Suprapubic skin (tissue), 4 donors: ENCODE results near the gene FAM120B. TPM values are rescaled to one million over a fixed set of nuclear protein-coding genes. Genes with fewer than 3 reads are reported as not detected.

ENCODE experiments used
- DNase-seq, 2 donors: peaks; one replicate each; pipeline ENCODE4 v3.0.0-alpha.2; 2019; ENCODE audit warnings: low spot score in 2 of 2
- H3K27ac ChIP-seq: fragments of 200-600 bp; sonication (generic); one replicate; pipeline ENCODE4 v1.5.1; 2019
- H3K27me3 ChIP-seq: fragments of 200-600 bp; sonication (generic); one replicate; pipeline ENCODE4 v1.5.1; 2019
- H3K36me3 ChIP-seq: fragments of 200-600 bp; sonication (generic); one replicate; pipeline ENCODE4 v1.5.1; 2019
- H3K4me1 ChIP-seq: fragments of 200-600 bp; sonication (generic); one replicate; pipeline ENCODE4 v1.5.1; 2019
- H3K4me3 ChIP-seq: fragments of 200-600 bp; sonication (generic); one replicate; pipeline ENCODE4 v1.5.1; 2019; ENCODE audit warnings: mild to moderate bottlenecking
- H3K9me3 ChIP-seq: fragments of 200-600 bp; sonication (generic); one replicate; pipeline ENCODE4 v1.5.1; 2019
- EP300 ChIP-seq: sonication (generic); formaldehyde crosslinking; IDR thresholded peaks from one replicate; pipeline ENCODE4 v1.6.1; 2017; ENCODE audit warnings: antibody characterized with exemption
- POLR2A ChIP-seq, 2 donors: fragments of 450-650 bp; IDR thresholded peaks; one replicate each; pipeline ENCODE4 v1.6.1; 2017; ENCODE audit warnings: antibody characterized with exemption in 2 of 2, mild to moderate bottlenecking in 2 of 2, moderate library complexity in 2 of 2
- POLR2AphosphoS5 ChIP-seq, 3 donors: sonication (generic); formaldehyde crosslinking; IDR thresholded peaks; one replicate each; pipeline ENCODE4 v1.6.1; 2017; ENCODE audit warnings: antibody characterized with exemption in 3 of 3
- whole genome bisulfite sequencing: methylation state at CpG from one replicate; pipeline ENCODE4 v1.1.5; 2018; 5-methylcytosine and 5-hydroxymethylcytosine counted together
- total RNA-seq, 4 donors: library from RNA; depleted of rRNA; stranded (reverse); fragments of >200 nt; gene quantifications; one replicate each; pipeline ENCODE4 v1.1.0, GENCODE V29; 2016
- TF ChIP-seq, protein P1 (sequence below), 2 donors: fragments of 200-600 bp in 1 of 2; fragments of 450-650 bp in 1 of 2; sonication (generic) in 1 of 2; IDR thresholded peaks; one replicate each; pipeline ENCODE4 v1.5.1; 2016 to 2019; ENCODE audit warnings: antibody characterized with exemption in 2 of 2, mild to moderate bottlenecking in 1 of 2, moderate library complexity in 1 of 2

FAM120B gene
- total RNA-seq, 4 donors from 2014 or later: 19.9 to 55.4 (median 27.6) TPM

DNA sequence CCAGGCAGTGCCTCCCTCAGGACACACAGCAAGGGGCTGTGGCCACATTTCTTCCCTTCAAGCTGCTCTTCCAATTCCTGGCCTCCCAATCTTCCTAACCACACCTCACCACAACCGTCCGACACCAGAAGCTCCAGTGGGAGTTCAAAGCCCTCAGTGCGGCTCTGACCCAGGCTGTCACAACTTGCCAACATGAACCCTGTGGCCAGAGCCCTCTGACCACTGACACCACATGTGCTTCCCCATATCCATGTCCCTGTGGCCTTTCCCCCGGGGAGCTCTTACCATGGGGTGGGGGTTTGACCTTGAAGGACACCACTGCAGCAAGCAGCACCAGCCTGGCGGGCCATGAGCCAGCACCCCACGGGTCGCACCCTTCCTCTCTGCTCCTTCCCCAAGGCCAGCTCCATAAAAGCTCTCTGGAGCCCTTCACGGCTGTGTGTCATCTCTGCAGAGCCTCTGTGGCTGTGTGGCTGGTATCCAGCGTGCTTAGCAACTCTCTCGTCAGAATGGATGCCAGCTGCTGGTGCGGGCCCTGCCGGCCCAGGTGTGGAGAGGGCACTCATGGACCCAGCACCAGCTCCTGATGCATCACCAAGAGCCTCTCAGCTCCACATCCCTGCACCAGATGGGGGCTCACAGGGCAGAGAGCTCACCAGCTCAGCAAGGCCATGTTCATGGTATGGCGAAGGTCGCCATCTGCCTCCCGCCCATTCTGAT, 140.4 kb downstream of the FAM120B start:
- no peaks in the 10 kb centered on the region for H3K36me3 ChIP-seq
- DNase-seq: peak in 1 of 2 donors; percentile 76
- no peak overlapping the region for H3K4me3 ChIP-seq
- WGBS: 96% methylated on average over 14 of the region's 15 CpGs
- H3K27ac ChIP-seq: no peak overlapping the region
- no peaks in the 10 kb centered on the region for H3K9me3 ChIP-seq
- no peaks in the 10 kb centered on the region for H3K4me1 ChIP-seq
- H3K27me3 ChIP-seq: peaks cover 4% of the 10 kb centered on the region
- no peak for TF ChIP-seq POLR2AphosphoS5 (IDR thresholded peaks at IDR 0.05)
- TF ChIP-seq, protein P1, sequence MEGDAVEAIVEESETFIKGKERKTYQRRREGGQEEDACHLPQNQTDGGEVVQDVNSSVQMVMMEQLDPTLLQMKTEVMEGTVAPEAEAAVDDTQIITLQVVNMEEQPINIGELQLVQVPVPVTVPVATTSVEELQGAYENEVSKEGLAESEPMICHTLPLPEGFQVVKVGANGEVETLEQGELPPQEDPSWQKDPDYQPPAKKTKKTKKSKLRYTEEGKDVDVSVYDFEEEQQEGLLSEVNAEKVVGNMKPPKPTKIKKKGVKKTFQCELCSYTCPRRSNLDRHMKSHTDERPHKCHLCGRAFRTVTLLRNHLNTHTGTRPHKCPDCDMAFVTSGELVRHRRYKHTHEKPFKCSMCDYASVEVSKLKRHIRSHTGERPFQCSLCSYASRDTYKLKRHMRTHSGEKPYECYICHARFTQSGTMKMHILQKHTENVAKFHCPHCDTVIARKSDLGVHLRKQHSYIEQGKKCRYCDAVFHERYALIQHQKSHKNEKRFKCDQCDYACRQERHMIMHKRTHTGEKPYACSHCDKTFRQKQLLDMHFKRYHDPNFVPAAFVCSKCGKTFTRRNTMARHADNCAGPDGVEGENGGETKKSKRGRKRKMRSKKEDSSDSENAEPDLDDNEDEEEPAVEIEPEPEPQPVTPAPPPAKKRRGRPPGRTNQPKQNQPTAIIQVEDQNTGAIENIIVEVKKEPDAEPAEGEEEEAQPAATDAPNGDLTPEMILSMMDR (IDR thresholded peaks at IDR 0.05): no peak
- TF ChIP-seq POLR2A (IDR thresholded peaks at IDR 0.05): no peak
- no peak for TF ChIP-seq EP300

DNA sequence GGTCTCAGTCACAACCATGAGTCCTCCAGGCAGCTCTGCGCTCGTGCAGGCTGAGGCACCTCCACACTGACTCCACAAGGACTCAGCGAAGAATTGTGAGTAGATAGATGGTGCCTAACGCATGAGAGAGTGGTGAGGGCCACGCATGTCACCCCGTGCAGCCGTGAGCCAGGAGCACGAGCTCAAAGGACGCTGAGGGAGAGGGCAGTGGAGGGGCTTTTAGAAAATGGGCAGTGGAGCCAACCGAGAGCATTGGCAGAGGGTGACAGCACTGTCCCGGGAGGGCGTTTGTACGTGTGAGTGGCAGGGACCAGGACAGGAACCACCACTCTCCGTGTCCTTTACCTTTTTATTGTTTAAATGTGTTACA, 141.0 kb downstream of the FAM120B start:
- 89% methylated on average over 14 of the region's 14 CpGs for WGBS
- Histone ChIP-seq H3K27me3 (peaks cover 4% of the 10 kb centered on the region), H3K36me3 (no peaks in the 10 kb centered on the region), H3K4me3 (no peak overlapping the region), H3K9me3 (no peaks in the 10 kb centered on the region), H3K4me1 (no peaks in the 10 kb centered on the region), H3K27ac (no peak overlapping the region)
- peak in 1 of 2 donors; percentile 67 for DNase-seq
- TF ChIP-seq POLR2A (IDR thresholded peaks at IDR 0.05) (no peak), EP300 (no peak), POLR2AphosphoS5 (IDR thresholded peaks at IDR 0.05) (no peak)
- TF ChIP-seq, protein P1 (IDR thresholded peaks at IDR 0.05): no peak

DNA sequence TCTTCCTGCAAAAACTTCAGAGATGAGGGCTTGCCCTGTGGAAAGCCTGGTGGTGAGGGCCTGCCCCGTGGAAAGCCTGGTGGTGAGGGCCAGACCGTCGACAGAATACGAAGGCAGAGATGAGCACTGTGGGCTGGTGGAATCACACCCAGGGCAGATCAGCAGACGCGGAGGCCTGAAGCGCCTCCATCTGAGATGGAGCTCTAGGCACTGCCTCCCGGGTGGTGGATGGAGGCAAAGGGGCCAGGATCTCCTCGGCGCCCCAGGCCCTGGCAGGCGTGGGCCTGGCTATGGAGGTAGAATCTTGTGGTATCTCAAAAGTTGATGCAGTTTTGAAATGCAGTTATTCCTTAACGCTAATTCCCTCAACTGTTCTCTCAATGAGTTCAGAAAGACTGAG, 141.8 kb downstream of the FAM120B start:
- TF ChIP-seq, protein P1 (IDR thresholded peaks at IDR 0.05): no peak
- TF ChIP-seq EP300 (no peak), POLR2AphosphoS5 (IDR thresholded peaks at IDR 0.05) (no peak), POLR2A (IDR thresholded peaks at IDR 0.05) (no peak)
- Histone ChIP-seq H3K27ac (no peak overlapping the region), H3K4me1 (no peaks in the 10 kb centered on the region), H3K9me3 (no peaks in the 10 kb centered on the region), H3K36me3 (no peaks in the 10 kb centered on the region), H3K4me3 (no peak overlapping the region), H3K27me3 (peaks cover 4% of the 10 kb centered on the region)
- WGBS: 95% methylated on average over 12 of the region's 12 CpGs
- peak in 1 of 2 donors; percentile 47 for DNase-seq

DNA sequence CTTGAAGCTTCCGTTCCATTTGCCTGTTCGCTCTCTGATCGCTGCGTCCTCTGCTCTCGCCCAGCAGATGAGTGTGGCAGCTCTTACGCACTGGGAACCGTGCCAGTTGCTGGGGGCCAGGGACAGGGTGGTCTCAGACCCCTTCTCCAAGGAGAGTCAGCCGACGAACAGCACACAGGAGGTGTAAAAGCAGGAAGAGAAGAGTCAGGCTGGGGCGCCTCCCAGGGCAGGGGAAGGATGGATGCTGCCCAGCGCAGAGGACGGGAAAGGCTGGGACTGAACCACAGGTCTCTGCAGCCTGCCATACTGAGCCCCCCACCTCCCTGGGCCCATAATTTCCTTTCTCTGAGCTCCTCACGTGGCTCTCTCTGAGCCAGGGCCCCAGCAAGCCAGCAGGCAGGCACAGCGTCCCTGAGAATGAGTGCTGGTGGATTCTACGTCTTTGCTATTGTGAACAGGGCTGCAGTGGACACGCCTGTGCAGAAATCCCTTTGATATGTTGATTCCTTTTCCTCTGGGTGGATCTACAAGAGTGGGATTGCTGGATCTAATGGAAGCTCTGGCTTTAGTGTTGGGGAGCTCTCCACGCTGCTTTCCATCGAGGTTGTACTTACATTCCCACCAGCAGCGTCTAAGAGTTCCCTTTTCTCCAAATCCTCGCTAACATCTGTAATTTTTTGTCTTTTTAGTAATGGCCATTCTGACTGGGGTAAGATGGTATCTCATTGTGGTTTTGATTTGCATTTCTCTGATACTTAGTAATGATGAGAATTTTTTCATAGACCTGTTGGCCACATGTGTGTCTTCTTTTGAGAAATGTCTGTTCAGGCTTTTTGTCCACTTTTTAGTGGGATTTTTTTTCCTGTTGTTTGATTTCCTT, 142.4 kb downstream of the FAM120B start:
- peak in 1 of 2 donors; percentile 69 for DNase-seq
- Histone ChIP-seq H3K27me3 (peaks cover 4% of the 10 kb centered on the region), H3K4me1 (no peaks in the 10 kb centered on the region), H3K36me3 (no peaks in the 10 kb centered on the region), H3K9me3 (no peaks in the 10 kb centered on the region), H3K4me3 (no peak overlapping the region), H3K27ac (no peak overlapping the region)
- 74% methylated on average over 20 of the region's 20 CpGs for WGBS
- TF ChIP-seq POLR2A (IDR thresholded peaks at IDR 0.05): no peak
- TF ChIP-seq EP300: no peak
- TF ChIP-seq, protein P1 (IDR thresholded peaks at IDR 0.05): no peak
- TF ChIP-seq POLR2AphosphoS5 (IDR thresholded peaks at IDR 0.05): no peak
